Activated effector memory CD4-positive, alpha-beta T cell treated with anti-CD3 and anti-CD28 coated beads, Interleukin-2, amount 50 U/mL, for 16 hours (primary cell): ENCODE results near the gene WIF1.

ENCODE experiments used
- DNase-seq: peaks from one replicate; pipeline ENCODE4 v3.0.0-alpha.2; 2020

WIF1 gene

GRCh38 chr12:65121956-65122469, 908 bp upstream of the WIF1 start:
- no peak for DNase-seq

- no peak for DNase-seq
Measured at GRCh38 chr12:65119063-65119462, 2.0 kb downstream of the WIF1 start.

GRCh38 chr12:65113621-65114035, 7.5 kb downstream of the WIF1 start:
- DNase-seq: no peak

- no peak for DNase-seq
Measured at GRCh38 chr12:65106948-65107347, 14.2 kb downstream of the WIF1 start.

GRCh38 chr12:65100140-65100539, 21.0 kb downstream of the WIF1 start:
- no peak for DNase-seq

GRCh38 chr12:65099182-65099581, 21.9 kb downstream of the WIF1 start:
- DNase-seq: no peak

- no peak for DNase-seq
Measured at GRCh38 chr12:65098364-65098763, 22.7 kb downstream of the WIF1 start.

- no peak for DNase-seq
Measured at GRCh38 chr12:65094722-65095121, 26.4 kb downstream of the WIF1 start.

- DNase-seq: no peak
Measured at GRCh38 chr12:65093606-65094005, 27.5 kb downstream of the WIF1 start.

- no peak for DNase-seq
Measured at GRCh38 chr12:65090461-65090860, 30.6 kb downstream of the WIF1 start.

GRCh38 chr12:65086236-65086635, 34.9 kb downstream of the WIF1 start:
- DNase-seq: no peak

GRCh38 chr12:65084579-65084978, 36.5 kb downstream of the WIF1 start:
- no peak for DNase-seq

- DNase-seq: no peak
Measured at GRCh38 chr12:65083581-65083980, 37.5 kb downstream of the WIF1 start.

- no peak for DNase-seq
Measured at GRCh38 chr12:65082406-65082805, 38.7 kb downstream of the WIF1 start.

GRCh38 chr12:65081496-65081895, 39.6 kb downstream of the WIF1 start:
- DNase-seq: no peak

- DNase-seq: no peak
Measured at GRCh38 chr12:65074932-65075331, 46.2 kb downstream of the WIF1 start.

- no peak for DNase-seq
Measured at GRCh38 chr12:65069336-65069735, 51.8 kb downstream of the WIF1 start.

- DNase-seq: no peak
Measured at GRCh38 chr12:65067383-65067782, 53.7 kb downstream of the WIF1 start.

GRCh38 chr12:65055859-65056258, 65.2 kb downstream of the WIF1 start:
- no peak for DNase-seq

GRCh38 chr12:65051218-65051617, 69.9 kb downstream of the WIF1 start:
- no peak for DNase-seq

- DNase-seq: no peak
Measured at GRCh38 chr12:65045269-65045668, 75.8 kb downstream of the WIF1 start.

- no peak for DNase-seq
Measured at GRCh38 chr12:65039301-65039700, 81.8 kb downstream of the WIF1 start.

- DNase-seq: no peak
Measured at GRCh38 chr12:65025136-65025535, 96.0 kb downstream of the WIF1 start.

GRCh38 chr12:65023485-65023884, 97.6 kb downstream of the WIF1 start:
- DNase-seq: no peak

GRCh38 chr12:65022960-65023359, 98.1 kb downstream of the WIF1 start:
- DNase-seq: no peak

GRCh38 chr12:65022421-65022820, 98.7 kb downstream of the WIF1 start:
- no peak for DNase-seq
